Measurements from ENCODE around the gene SCYL1.

Gene SCYL1

GRCh38 chr11:65586676-65587075 is 61.8 kb downstream of the SCYL1 start:
- DNase-seq: no peak
